GM10266 (cell line): ENCODE measurements around the gene SFT2D1.

ENCODE experiments used
- DNase-seq: peaks from one replicate; pipeline ENCODE4 v3.0.0; 2012; ENCODE audit errors: extremely low spot score
- CTCF ChIP-seq: IDR thresholded peaks from 2 replicates; pipeline ENCODE4 v1.5.1; 2012; ENCODE audit warnings: mild to moderate bottlenecking, low read depth; ENCODE audit not compliant: control insufficient read depth, insufficient read depth; ENCODE audit errors: missing control alignments

SFT2D1 gene

GRCh38 chr6:166341977-166342348 lies 382 bp downstream of the SFT2D1 start:
- DNase-seq, result no peak
- no peak for TF ChIP-seq CTCF

- TF ChIP-seq CTCF, result no peak
- no peak for DNase-seq
Measured at GRCh38 chr6:166341464-166341863, 881 bp downstream of the SFT2D1 start.

- no peak for DNase-seq
- no peak for TF ChIP-seq CTCF
Measured at GRCh38 chr6:166338854-166339253, 3.5 kb downstream of the SFT2D1 start.

GRCh38 chr6:166336847-166337246 lies 5.5 kb downstream of the SFT2D1 start:
- DNase-seq, result no peak
- no peak for TF ChIP-seq CTCF

GRCh38 chr6:166335378-166336302 lies 6.7 kb downstream of the SFT2D1 start:
- no peak for TF ChIP-seq CTCF
- DNase-seq, result no peak

- no peak for DNase-seq
- TF ChIP-seq CTCF, result no peak
Measured at GRCh38 chr6:166334878-166335277, 7.5 kb downstream of the SFT2D1 start.
